ENCODE measurements around the gene NIPAL4.

GRCh38 chr5:157487358-157487757, 27.3 kb downstream of the NIPAL4 start:
- TF ChIP-seq CTCF (IDR thresholded peaks at IDR 0.05; ENCODE audit: insufficient read depth, low read length) (no peak), GABPA (IDR thresholded peaks at IDR 0.05; ENCODE audit: low read depth) (no peak), POLR2AphosphoS5 (IDR thresholded peaks at IDR 0.05; ENCODE audit: low read depth) (no peak)

Measured in HL-60 (cell line).